HG03460 (cell line): ENCODE results near the gene IKZF4.

Experiments
- ATAC-seq: cut with Tn5 transposase; IDR thresholded peaks from one replicate; pipeline ENCODE4 v1.9.1; 2021; ENCODE audit not compliant: unreplicated experiment

The IKZF4 gene

GRCh38 chr12:56081393-56082347 is 60.8 kb downstream of the IKZF4 start:
- ATAC-seq = no peak

DNA sequence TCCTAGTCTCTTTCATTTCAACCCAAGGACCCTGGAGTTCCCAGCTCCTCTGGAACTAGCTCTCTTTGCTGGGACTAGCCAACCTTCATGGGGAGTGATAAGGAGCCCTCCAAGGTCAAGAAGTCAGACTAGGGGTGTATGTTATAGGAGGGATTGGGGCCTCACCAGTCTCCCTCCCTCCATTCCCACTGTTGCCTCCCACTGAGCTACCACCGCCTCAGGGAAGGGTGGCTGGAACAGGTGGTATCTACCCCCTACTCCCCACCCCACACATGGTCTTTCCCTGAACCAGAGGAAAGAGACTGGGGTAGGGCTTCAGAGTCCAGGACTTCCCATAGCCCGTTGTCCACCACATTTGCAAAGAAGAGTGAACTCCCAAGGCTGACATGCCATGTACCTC is 61.5 kb downstream of the IKZF4 start:
- no peak for ATAC-seq

- ATAC-seq = no peak
Observed at GRCh38 chr12:56082967-56083366, 62.1 kb downstream of the IKZF4 start.

GRCh38 chr12:56084958-56085543 is 64.2 kb downstream of the IKZF4 start:
- ATAC-seq = no peak

DNA sequence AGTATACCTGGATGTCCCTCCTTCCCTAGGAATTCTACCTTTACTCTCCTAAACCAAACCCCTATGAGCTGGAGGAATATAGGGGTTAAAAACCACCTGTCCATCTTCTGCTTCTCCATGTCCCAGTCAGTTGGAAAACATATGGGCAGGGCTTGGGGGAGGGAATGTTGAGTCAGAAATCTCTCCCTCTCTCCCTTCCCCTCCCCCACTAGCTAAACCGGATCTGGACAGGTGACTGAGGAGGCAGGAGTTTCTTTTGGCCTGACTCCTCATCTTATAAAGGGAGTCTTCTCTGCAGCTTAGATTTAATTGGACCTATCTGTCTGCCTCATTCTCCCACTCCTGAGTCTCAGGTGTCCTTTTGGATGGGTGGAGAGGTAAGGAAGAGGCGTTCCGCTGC is 65.3 kb downstream of the IKZF4 start:
- ATAC-seq = no peak

GRCh38 chr12:56086608-56087007 is 65.8 kb downstream of the IKZF4 start:
- ATAC-seq = no peak

GRCh38 chr12:56087220-56087619 is 66.4 kb downstream of the IKZF4 start:
- ATAC-seq = no peak
